PC-3 (cell line): ENCODE results near the gene ADARB2. TPM values are rescaled to one million over a fixed set of nuclear protein-coding genes. Genes with fewer than 3 reads are reported as not detected.

Experiments used
- ATAC-seq: fragments of 200-7000 bp; cut with Tn5 transposase; 2 replicates; pipeline ENCODE4 v1.9.1; 2020; ENCODE audit warnings: mild to moderate bottlenecking, moderate library complexity
- BruUV-seq: library from RNA; stranded (reverse); fragments of 400-500 nt; replicated peaks from 2 replicates; lab custom pipeline; 2021; lab: Mats Ljungman, UMichigan
- CTCF ChIA-PET: fragments of 300-600 bp; sonication (Branson Sonifier 250); formaldehyde crosslinking; loops from one replicate; lab custom pipeline; 2022; ENCODE audit warnings: antibody characterized with exemption; lab: Charles Lee
- POLR2A ChIA-PET: fragments of 300-600 bp; sonication (Branson Sonifier 250); formaldehyde crosslinking; loops from one replicate; lab custom pipeline; 2022; ENCODE audit warnings: antibody characterized with exemption; ENCODE audit not compliant: unreplicated experiment; lab: Charles Lee
- DNase-seq: peaks from one replicate; pipeline ENCODE4 v3.0.0-alpha.2; 2015
- H2AFZ ChIP-seq: fragments of 300-600 bp; sonication (generic); 2 replicates; pipeline ENCODE4 v1.6.0; 2016; ENCODE audit warnings: antibody characterized with exemption, low read length
- H3F3A ChIP-seq: fragments of 300-600 bp; sonication (generic); one replicate; pipeline ENCODE4 v1.6.0; 2017; ENCODE audit warnings: antibody characterized with exemption, low read length, control low read depth, mild to moderate bottlenecking; ENCODE audit not compliant: unreplicated experiment
- H3K27ac ChIP-seq: fragments of 300-600 bp; sonication (generic); 2 replicates; pipeline ENCODE4 v1.5.1; 2016; ENCODE audit warnings: mild to moderate bottlenecking, low read length
- H3K27me3 ChIP-seq: fragments of 300-600 bp; sonication (generic); 2 replicates; pipeline ENCODE4 v1.6.1; 2016; ENCODE audit warnings: low read length, mixed read lengths
- H3K36me3 ChIP-seq: fragments of 300-600 bp; sonication (generic); 2 replicates; pipeline ENCODE4 v1.6.1; 2016; ENCODE audit warnings: low read depth, mixed run types, low read length, mixed read lengths
- H3K4me1 ChIP-seq: fragments of 300-600 bp; sonication (generic); 2 replicates; pipeline ENCODE4 v1.5.1; 2016; ENCODE audit warnings: low read length; ENCODE audit not compliant: insufficient read depth
- H3K4me2 ChIP-seq: fragments of 300-600 bp; sonication (generic); 2 replicates; pipeline ENCODE4 v1.6.0; 2016; ENCODE audit warnings: low read length
- H3K4me3 ChIP-seq: fragments of 300-600 bp; sonication (generic); 2 replicates; pipeline ENCODE4 v1.5.1; 2016; ENCODE audit warnings: mild to moderate bottlenecking, low read length, mixed read lengths
- H3K79me2 ChIP-seq: fragments of 300-600 bp; sonication (generic); 2 replicates; pipeline ENCODE4 v1.6.1; 2017; ENCODE audit warnings: low read length, mixed read lengths
- H3K9ac ChIP-seq: fragments of 300-600 bp; sonication (generic); 2 replicates; pipeline ENCODE4 v1.6.0; 2016; ENCODE audit warnings: mild to moderate bottlenecking, low read length
- H3K9me2 ChIP-seq: fragments of 300-600 bp; sonication (generic); replicated peaks from 2 replicates; pipeline ENCODE4 v1.6.1; 2016; ENCODE audit warnings: mixed run types, low read length, mixed read lengths
- H3K9me3 ChIP-seq: fragments of 300-600 bp; sonication (generic); 2 replicates; pipeline ENCODE4 v1.6.1; 2016; ENCODE audit warnings: low read length, mixed read lengths
- H4K20me1 ChIP-seq: fragments of 300-600 bp; sonication (generic); 2 replicates; pipeline ENCODE4 v1.6.1; 2016; ENCODE audit warnings: low read length, mixed read lengths
- CTCF ChIP-seq: fragments of 300-600 bp; sonication (generic); conservative IDR thresholded peaks from 2 replicates; pipeline ENCODE4 v1.5.1; 2017; ENCODE audit warnings: antibody characterized with exemption, low read depth, mild to moderate bottlenecking, low read length
- EZH2 ChIP-seq: fragments of 300-600 bp; sonication (generic); IDR thresholded peaks from one replicate; pipeline ENCODE4 v1.6.1; 2017; ENCODE audit warnings: antibody characterized with exemption, mild to moderate bottlenecking, low read length; ENCODE audit not compliant: unreplicated experiment
- EZH2phosphoT487 ChIP-seq: fragments of 300-600 bp; sonication (generic); IDR thresholded peaks from 2 replicates; pipeline ENCODE4 v1.6.1; 2018; ENCODE audit warnings: mild to moderate bottlenecking, antibody characterized with exemption, low read length, borderline replicate concordance
- intact Hi-C: fragments of 100-400 bp; cut with micrococcal nuclease; formaldehyde crosslinking; loops from 2 replicates; pipeline ENCODE4 v1.9.0; 2023
- total RNA-seq: library from RNA; depleted of rRNA; stranded (reverse); fragments of >200 nt; gene quantifications from 2 replicates; pipeline ENCODE4 v1.2.3, GENCODE V29; 2014

Gene ADARB2
- total RNA-seq, 1 experiment from 2014 or later = not detected

- Histone ChIP-seq H3K9me2 (no peaks in the 10 kb centered on the region), H3K9me3 (no peaks in the 10 kb centered on the region), H3K4me1 (no peaks in the 10 kb centered on the region), H2AFZ (no peak overlapping the region), H3K4me2 (no peak overlapping the region), H3F3A (no peaks in the 10 kb centered on the region), H3K27me3 (peaks cover 12% of the 10 kb centered on the region; the same call in 1 of the 2 replicates), H3K79me2 (no peaks in the 10 kb centered on the region), H3K27ac (no peak overlapping the region), H3K36me3 (no peaks in the 10 kb centered on the region), H4K20me1 (no peaks in the 10 kb centered on the region), H3K9ac (no peak overlapping the region), H3K4me3 (no peak overlapping the region)
- DNase-seq (no peak), ATAC-seq (no peak)
- TF ChIP-seq EZH2 (no peak), EZH2phosphoT487 (no peak), CTCF (no peak)
- ChIA-PET CTCF (no interaction called here), POLR2A (no interaction called here)
- no TSS peak for BruUV-seq
- intact Hi-C loops = no loop called here
Observed at GRCh38 chr10:1150638-1150955, 586.7 kb downstream of the ADARB2 start.

GRCh38 chr10:1149793-1150637, 587.3 kb downstream of the ADARB2 start:
- H3K4me1 ChIP-seq = no peaks in the 10 kb centered on the region
- H4K20me1 ChIP-seq = no peaks in the 10 kb centered on the region
- H3K9me2 ChIP-seq = no peaks in the 10 kb centered on the region
- POLR2A ChIA-PET = no interaction called here
- H3F3A ChIP-seq = no peaks in the 10 kb centered on the region
- no peak overlapping the region for H3K27ac ChIP-seq
- peaks cover 6% of the 10 kb centered on the region; the same call in 1 of the 2 replicates for H3K27me3 ChIP-seq
- H3K79me2 ChIP-seq = no peaks in the 10 kb centered on the region
- no peak for TF ChIP-seq EZH2phosphoT487
- no peak for TF ChIP-seq CTCF
- no peak for TF ChIP-seq EZH2
- ATAC-seq = no peak
- no peak overlapping the region for H3K4me2 ChIP-seq
- intact Hi-C loops = no loop called here
- no peak overlapping the region for H3K4me3 ChIP-seq
- H2AFZ ChIP-seq = no peak overlapping the region
- CTCF ChIA-PET = no interaction called here
- DNase-seq = no peak
- no peaks in the 10 kb centered on the region for H3K9me3 ChIP-seq
- no TSS peak for BruUV-seq
- H3K9ac ChIP-seq = no peak overlapping the region
- H3K36me3 ChIP-seq = no peaks in the 10 kb centered on the region

- intact Hi-C loops = no loop called here
- peaks cover 5% of the 10 kb centered on the region; the same call in 1 of the 2 replicates for H3K27me3 ChIP-seq
- no peaks in the 10 kb centered on the region for H3K79me2 ChIP-seq
- DNase-seq (no peak), ATAC-seq (no peak)
- no peak overlapping the region for H3K9ac ChIP-seq
- no peaks in the 10 kb centered on the region for H4K20me1 ChIP-seq
- H3K36me3 ChIP-seq = no peaks in the 10 kb centered on the region
- CTCF ChIA-PET = no interaction called here
- no peak overlapping the region for H3K27ac ChIP-seq
- no TSS peak for BruUV-seq
- H3K4me3 ChIP-seq = no peak overlapping the region
- H3K9me3 ChIP-seq = no peaks in the 10 kb centered on the region
- H3F3A ChIP-seq = no peaks in the 10 kb centered on the region
- no peak overlapping the region for H3K4me2 ChIP-seq
- TF ChIP-seq CTCF (no peak), EZH2phosphoT487 (no peak), EZH2 (no peak)
- H3K9me2 ChIP-seq = no peaks in the 10 kb centered on the region
- H3K4me1 ChIP-seq = no peaks in the 10 kb centered on the region
- no peak overlapping the region for H2AFZ ChIP-seq
- POLR2A ChIA-PET = no interaction called here
Observed at GRCh38 chr10:1148855-1149605, 588.3 kb downstream of the ADARB2 start.
